Caki2 (cell line): ENCODE measurements around the gene LDLRAD4. TPM values are rescaled to one million over a fixed set of nuclear protein-coding genes. Genes with fewer than 3 reads are reported as not detected.

Experiments used
- DNase-seq: peaks from one replicate; pipeline ENCODE4 v3.0.0-alpha.2; 2015; ENCODE audit warnings: low read depth
- in situ Hi-C: cut with HindIII; loops from 2 replicates; pipeline ENCODE4 v1.10.0; 2016; ENCODE audit warnings: low sequenced_read_pairs, low pct_unique_long_range_greater_than_20kb, mixed read lengths
- total RNA-seq: library from RNA; depleted of rRNA; stranded (reverse); fragments of >200 nt; shearing (Covaris generic); gene quantifications from 2 replicates; pipeline ENCODE4 v1.2.3, GENCODE V29; 2014; ENCODE audit warnings: low replicate concordance

LDLRAD4 gene
- total RNA-seq, 1 experiment from 2014 or later, result 0.44 TPM

GRCh38 chr18:13574355-13574754 is 355.8 kb downstream of the LDLRAD4 start:
- DNase-seq, result no peak
- in situ Hi-C loops, result no loop called here

DNA sequence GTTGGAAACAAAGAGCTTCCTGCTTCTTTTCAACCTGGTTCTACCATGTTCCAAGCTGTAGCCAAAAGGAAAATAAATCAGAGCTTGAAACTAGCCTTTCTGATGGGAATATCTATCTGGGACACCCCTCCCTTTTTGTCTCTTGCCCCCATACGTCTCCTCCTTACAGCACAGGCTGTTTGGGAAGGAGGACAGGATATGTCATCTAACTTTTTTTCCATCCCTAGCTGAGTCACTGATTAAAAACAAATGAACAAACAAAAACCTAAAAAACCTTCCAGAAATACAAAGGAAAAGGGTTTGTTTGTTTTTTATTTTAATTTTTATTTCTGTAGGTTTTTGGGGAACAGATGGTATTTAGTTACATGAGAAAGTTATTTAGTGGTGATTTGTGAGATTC is 356.2 kb downstream of the LDLRAD4 start:
- DNase-seq, result no peak
- in situ Hi-C loops, result no loop called here

DNA sequence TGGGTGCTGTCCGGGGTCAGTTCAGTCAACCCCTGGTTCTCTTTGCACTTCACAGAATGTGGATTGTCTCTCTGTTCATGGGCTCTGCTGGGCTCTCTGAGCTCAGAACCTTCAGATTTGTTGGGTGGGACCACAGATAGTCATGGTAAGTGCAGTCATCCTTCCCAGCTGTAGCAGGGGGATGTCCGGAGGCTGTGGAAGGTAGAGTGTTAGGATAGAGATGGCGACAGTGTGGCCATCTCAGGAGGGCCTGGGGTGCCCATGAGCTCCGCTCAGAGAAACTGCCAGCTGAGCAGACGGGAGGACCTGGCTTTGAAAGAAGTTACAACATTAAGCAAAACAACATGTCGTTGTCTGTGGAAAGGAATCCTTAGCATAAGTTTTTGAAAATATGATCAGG is 358.0 kb downstream of the LDLRAD4 start:
- in situ Hi-C loops, result no loop called here
- no peak for DNase-seq

DNA sequence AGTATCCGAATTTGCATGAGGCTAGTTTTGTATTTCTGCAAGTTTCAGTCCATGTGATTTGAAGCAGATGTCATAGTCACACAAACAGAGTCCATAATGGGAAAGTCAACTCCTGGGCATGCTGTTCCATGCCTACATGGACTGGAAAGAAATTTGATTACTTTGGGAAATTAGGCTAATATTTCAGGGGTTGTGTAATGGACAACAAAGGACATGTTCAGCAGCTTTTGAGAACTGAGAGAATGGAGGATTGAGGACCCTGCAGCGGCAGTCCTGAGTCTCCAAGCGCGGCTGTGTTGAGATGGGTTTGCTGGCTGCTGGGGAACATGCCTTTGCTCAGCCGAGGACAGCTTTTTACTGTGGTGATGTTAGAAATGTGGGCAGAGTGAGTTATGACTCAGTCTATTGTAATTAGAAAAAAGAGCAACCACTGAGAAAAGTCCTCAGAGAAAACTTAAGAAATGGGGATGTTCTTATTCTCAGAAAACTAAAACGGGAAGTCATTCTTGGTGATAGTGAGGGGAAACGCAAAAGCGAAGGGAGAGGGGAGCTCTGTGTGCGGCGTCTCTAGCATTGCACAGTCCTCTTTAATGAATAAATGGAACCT is 358.6 kb downstream of the LDLRAD4 start:
- DNase-seq, result no peak
- in situ Hi-C loops, result no loop called here

DNA sequence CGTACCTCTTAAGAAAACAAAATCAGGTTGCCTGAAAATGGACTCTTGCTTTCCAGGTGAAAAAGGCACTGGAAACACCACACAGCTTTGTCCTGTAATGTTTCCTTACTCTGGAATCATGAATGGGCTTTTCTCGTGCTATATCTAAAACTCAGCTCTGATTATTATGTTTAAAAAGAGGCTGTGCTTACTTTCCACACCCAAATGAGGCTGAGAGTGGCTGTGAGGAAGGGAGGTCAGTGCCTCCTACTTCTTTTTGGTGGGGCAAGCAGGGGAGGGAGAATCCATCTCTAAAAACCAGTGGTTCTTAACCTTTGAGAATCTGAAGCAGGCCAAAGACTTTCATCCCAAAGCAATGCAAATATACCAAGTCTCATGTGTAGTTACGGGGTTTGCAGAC is 359.2 kb downstream of the LDLRAD4 start:
- DNase-seq, result no peak
- in situ Hi-C loops, result no loop called here

- DNase-seq, result no peak
- in situ Hi-C loops, result no loop called here
These were observed 359.8 kb downstream of the LDLRAD4 start for GRCh38 chr18:13578400-13578799.

DNA sequence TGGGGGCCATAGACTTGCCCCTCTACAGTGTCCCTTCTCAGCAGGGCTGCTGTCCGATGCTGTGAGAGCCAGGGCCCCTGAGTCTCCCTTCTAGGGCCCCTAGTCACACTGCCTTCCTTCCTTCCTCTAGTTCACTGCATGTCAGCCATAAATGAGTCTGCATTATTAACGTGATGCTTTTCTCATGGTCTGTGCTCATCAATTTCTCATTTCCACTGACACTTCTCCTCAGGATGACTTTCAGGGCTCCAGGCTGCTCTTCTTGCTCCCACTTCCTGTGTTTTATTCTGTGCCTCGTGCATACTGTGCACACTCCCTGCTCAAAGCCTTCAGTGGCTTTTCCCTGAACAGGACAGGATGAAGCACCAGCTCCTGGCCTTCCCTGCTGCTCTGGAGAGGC is 361.3 kb downstream of the LDLRAD4 start:
- no peak for DNase-seq
- in situ Hi-C loops, result no loop called here

DNA sequence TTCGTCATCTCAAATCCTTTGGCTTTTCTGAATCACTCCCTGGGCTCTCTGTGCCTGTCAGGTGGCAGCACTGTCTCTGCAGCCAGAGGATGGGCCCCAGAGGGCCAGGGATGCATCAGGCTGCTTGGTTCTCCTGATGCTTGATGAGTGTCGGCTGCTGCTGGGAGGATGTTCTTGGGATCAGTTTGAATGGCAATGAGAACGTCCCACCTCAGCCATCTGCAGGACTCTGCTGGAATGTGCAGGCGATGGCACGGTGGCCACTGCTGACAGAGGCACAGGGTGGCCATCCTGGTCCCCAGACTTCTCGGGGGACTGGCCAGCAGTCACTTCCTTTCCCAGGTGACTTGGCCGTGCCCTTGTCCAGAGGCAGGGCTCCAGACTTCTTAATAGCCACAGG is 361.8 kb downstream of the LDLRAD4 start:
- no peak for DNase-seq
- in situ Hi-C loops, result no loop called here

- DNase-seq, result no peak
- in situ Hi-C loops, result no loop called here
These were observed 362.4 kb downstream of the LDLRAD4 start for GRCh38 chr18:13580991-13581390.

DNA sequence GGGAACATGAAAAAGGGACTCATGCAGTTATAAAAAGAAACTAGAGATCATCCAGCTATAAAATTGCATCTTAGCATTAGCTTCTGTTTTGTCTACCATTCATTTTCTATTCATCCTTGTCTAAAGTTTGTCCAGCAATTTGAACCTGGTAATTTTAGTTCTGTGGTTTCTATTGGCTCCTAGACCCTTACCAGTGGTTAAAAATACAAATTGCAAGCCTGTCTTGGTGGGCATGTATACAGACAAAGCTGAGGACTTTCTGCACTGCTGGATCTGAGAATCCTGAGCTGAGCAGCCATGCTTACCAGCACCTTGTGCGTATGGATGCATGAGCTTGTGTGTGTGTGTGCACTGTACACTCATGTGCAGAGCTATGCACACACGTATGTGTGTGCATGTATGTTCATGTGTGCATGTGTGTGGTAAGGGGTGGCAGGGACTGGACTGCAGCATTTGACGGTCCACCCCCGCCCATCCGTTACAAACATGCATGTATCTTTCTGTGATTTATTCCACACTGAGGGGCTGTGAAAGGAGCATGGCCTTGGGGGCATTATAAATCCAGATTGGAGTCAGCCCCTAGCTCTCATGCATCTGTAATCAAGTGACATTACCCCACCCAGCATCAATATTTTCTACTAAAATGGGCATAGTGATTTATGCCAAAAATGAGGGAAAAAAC is 363.1 kb downstream of the LDLRAD4 start:
- in situ Hi-C loops, result no loop called here
- DNase-seq, result no peak

- DNase-seq, result no peak
- in situ Hi-C loops, result no loop called here
These were observed 363.7 kb downstream of the LDLRAD4 start for GRCh38 chr18:13582178-13582670.

DNA sequence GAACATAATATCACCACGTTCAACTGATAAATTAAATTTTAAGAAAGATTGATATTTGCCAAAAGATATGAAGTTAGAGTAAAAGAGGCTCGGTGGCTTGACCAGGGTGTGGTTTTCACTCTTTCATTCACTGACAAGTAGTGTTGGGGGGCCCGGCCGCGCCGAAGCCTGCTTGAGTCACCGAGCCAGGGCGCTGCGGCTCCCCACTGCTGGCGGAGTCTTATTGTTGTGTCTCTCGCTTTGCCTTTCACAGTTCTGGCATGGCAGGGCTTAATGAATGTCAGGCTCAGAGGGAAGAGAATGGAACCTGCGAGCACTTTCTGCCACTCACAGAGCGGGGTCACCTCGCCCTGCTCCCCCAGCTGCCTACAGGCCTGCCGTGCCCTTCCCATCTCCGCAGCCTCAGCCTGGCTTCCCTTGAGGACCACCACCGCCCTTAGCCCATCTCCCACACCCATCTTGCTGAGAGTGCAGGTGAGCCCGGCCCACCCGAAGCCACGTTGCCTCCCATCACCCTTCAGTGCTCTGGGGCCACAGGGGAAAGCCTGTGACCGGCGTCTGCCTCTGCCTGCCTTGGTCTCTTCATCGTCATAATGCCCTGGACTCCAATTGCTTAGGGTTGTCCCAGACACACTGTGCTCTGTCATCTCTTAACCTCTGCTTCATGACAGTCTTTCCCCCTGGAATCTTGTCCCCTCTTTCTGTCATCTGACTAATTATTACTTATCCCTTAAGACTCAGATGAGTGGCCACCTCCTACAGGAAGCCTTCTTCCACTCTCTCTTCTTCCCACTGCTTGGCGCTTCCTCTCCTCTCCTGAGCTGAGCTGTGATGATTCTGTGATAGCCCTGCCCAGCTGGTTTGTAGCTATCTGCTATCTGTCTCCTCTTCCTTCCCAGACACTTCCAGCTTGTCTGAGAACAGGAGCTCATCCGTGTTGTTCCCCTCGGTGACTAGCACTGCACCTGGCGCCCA is 365.3 kb downstream of the LDLRAD4 start:
- in situ Hi-C loops, result no loop called here

DNA sequence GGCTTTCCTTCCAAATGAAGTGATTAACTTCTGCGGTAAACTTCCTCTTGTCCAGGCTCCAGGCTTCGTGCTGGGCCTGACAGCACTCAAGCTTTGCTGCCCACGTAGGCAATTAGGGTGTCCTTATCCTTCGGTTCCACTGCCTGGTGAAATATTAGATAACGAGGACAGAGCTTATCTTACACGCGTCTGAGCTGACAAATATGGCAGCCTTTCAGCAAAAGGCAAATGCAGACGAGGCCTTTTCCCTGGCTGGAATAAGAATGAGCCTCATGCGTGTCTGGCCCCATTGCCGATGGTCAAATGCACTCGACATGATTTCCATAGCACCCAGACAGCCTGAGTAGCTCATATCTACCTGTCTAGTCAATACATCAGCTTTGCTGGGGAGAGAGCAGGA is 366.3 kb downstream of the LDLRAD4 start:
- in situ Hi-C loops, result no loop called here
- DNase-seq, result no peak

More for the DNA sequence above, 365.3 kb downstream of the LDLRAD4 start:
- no peak for DNase-seq

GRCh38 chr18:13585379-13586153 is 367.0 kb downstream of the LDLRAD4 start:
- in situ Hi-C loops, result no loop called here
- no peak for DNase-seq

DNA sequence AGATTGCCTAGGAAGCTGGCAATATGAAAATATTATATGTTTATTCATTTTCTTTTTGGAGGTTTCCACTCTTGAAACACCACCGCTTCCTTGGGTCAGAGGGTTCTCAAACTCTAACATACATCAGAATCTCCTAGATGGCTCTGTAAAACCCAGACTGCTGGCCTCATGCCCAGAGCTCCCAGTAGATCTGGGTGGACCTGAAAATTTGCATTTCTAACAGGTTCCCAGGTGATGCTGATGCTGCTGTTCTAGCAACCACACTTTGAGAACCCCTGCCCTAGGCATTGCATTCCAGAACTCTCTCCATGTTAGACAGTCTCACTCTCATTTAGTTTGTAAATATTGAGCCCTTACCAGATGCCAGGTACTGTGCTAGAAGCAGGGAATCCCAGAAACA is 368.4 kb downstream of the LDLRAD4 start:
- in situ Hi-C loops, result no loop called here
- no peak for DNase-seq

GRCh38 chr18:13587477-13587876 is 368.9 kb downstream of the LDLRAD4 start:
- DNase-seq, result no peak
- in situ Hi-C loops, result no loop called here

- in situ Hi-C loops, result no loop called here
- DNase-seq, result no peak
These were observed 369.4 kb downstream of the LDLRAD4 start for GRCh38 chr18:13587937-13588336.

DNA sequence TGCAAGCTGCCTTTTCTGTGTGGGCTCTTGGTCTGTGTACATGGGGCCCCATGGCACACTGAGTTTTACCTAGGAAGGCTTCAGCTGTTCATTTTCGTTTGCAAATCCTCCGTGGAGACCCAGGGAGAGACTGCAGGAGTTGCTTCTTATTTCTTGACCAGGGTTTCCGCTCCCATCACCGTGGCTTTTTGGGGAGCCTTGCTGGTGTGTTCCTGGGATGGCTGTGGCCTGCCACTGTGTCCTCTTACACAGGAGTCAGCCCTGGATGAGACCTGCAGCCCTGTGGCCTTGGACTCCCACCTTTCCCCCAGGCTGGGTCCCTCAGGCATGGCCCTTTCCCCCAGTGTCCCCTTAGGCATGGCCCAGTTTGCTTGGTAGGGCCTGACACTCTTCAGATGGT is 370.8 kb downstream of the LDLRAD4 start:
- in situ Hi-C loops, result no loop called here
- DNase-seq, result no peak
